IMR-90 (cell line): ENCODE results near the gene EML5. TPM values are rescaled to one million over a fixed set of nuclear protein-coding genes. Genes with fewer than 3 reads are reported as not detected.

Source experiments
- ATAC-seq: fragments of 200-7000 bp; cut with Tn5 transposase; 2 replicates; pipeline ENCODE4 v1.9.1; 2020; ENCODE audit warnings: low read depth, mild to moderate bottlenecking, moderate library complexity
- BruUV-seq: library from RNA; stranded (reverse); fragments of 400-500 nt; replicated peaks from 2 replicates; lab custom pipeline; 2021; lab: Mats Ljungman, UMichigan
- CTCF ChIA-PET: fragments of 300-600 bp; formaldehyde crosslinking; extraction: SDS; loops from one replicate; lab custom pipeline; 2021; ENCODE audit warnings: antibody characterized with exemption; lab: Yijun Ruan, JAX
- POLR2A ChIA-PET: fragments of 300-600 bp; sonication (Branson Sonifier 250); formaldehyde crosslinking; loops from one replicate; lab custom pipeline; 2022; ENCODE audit warnings: antibody characterized with exemption; ENCODE audit not compliant: unreplicated experiment; lab: Charles Lee
- DNase-seq: peaks from one replicate; pipeline ENCODE4 v3.0.0; 2013
- H2AFZ ChIP-seq: replicated peaks from 2 replicates; pipeline ENCODE3; 2013; ENCODE audit warnings: low read length, mild to moderate bottlenecking; ENCODE audit not compliant: poor library complexity
- H2AK5ac ChIP-seq: 2 replicates; pipeline ENCODE4 v1.6.1; 2013; ENCODE audit warnings: low read depth, low read length, inconsistent platforms
- H2AK9ac ChIP-seq: replicated peaks from 2 replicates; pipeline ENCODE3; 2013; ENCODE audit warnings: mild to moderate bottlenecking, low read depth, low read length, moderate library complexity; ENCODE audit not compliant: poor library complexity
- H2BK120ac ChIP-seq: 2 replicates; pipeline ENCODE4 v1.6.1; 2013; ENCODE audit warnings: low read depth, low read length, inconsistent platforms
- H2BK15ac ChIP-seq: 3 replicates; pipeline ENCODE4 v1.6.1; 2013; ENCODE audit warnings: low read depth, low read length, inconsistent platforms
- H2BK20ac ChIP-seq: 2 replicates; pipeline ENCODE4 v1.6.1; 2013; ENCODE audit warnings: low read depth, mild to moderate bottlenecking, inconsistent platforms, low read length, moderate library complexity
- H2BK5ac ChIP-seq: 2 replicates; pipeline ENCODE4 v1.6.1; 2013; ENCODE audit warnings: mild to moderate bottlenecking, low read depth, low read length, inconsistent platforms; ENCODE audit not compliant: poor library complexity, severe bottlenecking
- H3K14ac ChIP-seq: replicated peaks from 2 replicates; pipeline ENCODE4 v1.6.1; 2013; ENCODE audit warnings: low read depth, low read length, inconsistent platforms
- H3K18ac ChIP-seq: 2 replicates; pipeline ENCODE4 v1.6.1; 2013; ENCODE audit warnings: low read depth, low read length, control low read depth
- H3K23ac ChIP-seq: 2 replicates; pipeline ENCODE4 v1.6.1; 2013; ENCODE audit warnings: low read depth, low read length, inconsistent platforms
- H3K27ac ChIP-seq: 2 replicates; pipeline ENCODE4 v1.5.1; 2013; ENCODE audit warnings: mild to moderate bottlenecking, control low read depth, low read length; ENCODE audit not compliant: insufficient read depth
- H3K27me3 ChIP-seq: 2 replicates; pipeline ENCODE4 v1.6.1; 2013; ENCODE audit warnings: low read length; ENCODE audit not compliant: control insufficient read depth, insufficient read depth
- H3K36me3 ChIP-seq: 2 replicates; pipeline ENCODE4 v1.6.1; 2013; ENCODE audit warnings: low read length, mixed read lengths; ENCODE audit not compliant: control insufficient read depth, insufficient read depth
- H3K4ac ChIP-seq: 2 replicates; pipeline ENCODE4 v1.6.1; 2013; ENCODE audit warnings: low read depth, low read length, inconsistent platforms
- H3K4me1 ChIP-seq: 2 replicates; pipeline ENCODE4 v1.6.1; 2013; ENCODE audit warnings: low read length, mixed read lengths; ENCODE audit not compliant: control insufficient read depth, insufficient read depth
- H3K4me2 ChIP-seq: 2 replicates; pipeline ENCODE4 v1.6.1; 2013; ENCODE audit warnings: low read depth, mild to moderate bottlenecking, control low read depth, low read length, moderate library complexity
- H3K4me3 ChIP-seq: 2 replicates; pipeline ENCODE4 v1.5.1; 2013; ENCODE audit warnings: low read depth, mild to moderate bottlenecking, control low read depth, low read length, moderate library complexity; ENCODE audit not compliant: insufficient read depth
- H3K56ac ChIP-seq: 2 replicates; pipeline ENCODE4 v1.6.1; 2013; ENCODE audit warnings: low read length, inconsistent platforms; ENCODE audit not compliant: insufficient read depth; ENCODE audit errors: extremely low read depth
- H3K79me1 ChIP-seq, 2 experiments: 2 replicates each; pipeline ENCODE4 v1.6.1; 2013; ENCODE audit warnings: low read length in 2 of 2, inconsistent platforms in 1 of 2, low read depth in 1 of 2
- H3K9ac ChIP-seq: 2 replicates; pipeline ENCODE4 v1.6.1; 2013; ENCODE audit warnings: low read depth, low read length, control low read depth
- H3K9me1 ChIP-seq: 2 replicates; pipeline ENCODE4 v1.6.1; 2013; ENCODE audit warnings: low read length, inconsistent platforms; ENCODE audit not compliant: insufficient read depth
- H3K9me3 ChIP-seq: 2 replicates; pipeline ENCODE4 v1.6.1; 2013; ENCODE audit warnings: low read length; ENCODE audit not compliant: control insufficient read depth, insufficient read depth
- H4K20me1 ChIP-seq: 2 replicates; pipeline ENCODE4 v1.6.1; 2013; ENCODE audit warnings: low read length, inconsistent platforms; ENCODE audit not compliant: insufficient read depth
- H4K5ac ChIP-seq: 2 replicates; pipeline ENCODE4 v1.6.1; 2013; ENCODE audit warnings: mild to moderate bottlenecking, low read depth, low read length, control low read depth
- H4K8ac ChIP-seq, 2 experiments: 2 replicates each; pipeline ENCODE4 v1.6.1; 2013; ENCODE audit warnings: low read depth in 2 of 2, low read length in 2 of 2, control low read depth in 1 of 2, inconsistent platforms in 1 of 2
- H4K91ac ChIP-seq: 2 replicates; pipeline ENCODE4 v1.6.1; 2013; ENCODE audit warnings: low read depth, low read length, inconsistent platforms; ENCODE audit not compliant: insufficient read depth
- CHD1 ChIP-seq: IDR thresholded peaks from 2 replicates; pipeline ENCODE4 v1.6.1; 2012; ENCODE audit warnings: low read depth, low read length, improper control_type of control experiment
- MAZ ChIP-seq: IDR thresholded peaks from 2 replicates; pipeline ENCODE4 v1.6.1; 2012; ENCODE audit warnings: low read depth, mild to moderate bottlenecking, low read length, improper control_type of control experiment, moderate library complexity, borderline replicate concordance
- POLR2A ChIP-seq: IDR thresholded peaks from 2 replicates; pipeline ENCODE4 v1.6.1; 2012; ENCODE audit warnings: mild to moderate bottlenecking, low read depth, low read length
- WGBS, 2 experiments: methylation state at CpG; one replicate each; pipeline versions ENCODE4 v1.1.5 to v1.1.7; 2013; ENCODE audit warnings: missing lambda C conversion rate in 2 of 2; ENCODE audit not compliant: insufficient read length in 1 of 2; ENCODE audit errors: extremely low coverage in 2 of 2; 5-methylcytosine and 5-hydroxymethylcytosine counted together
- dilution Hi-C: fragments of 300-500 bp; cut with HindIII; formaldehyde crosslinking; loops from one replicate; pipeline ENCODE4 v1.14.3; 2018; ENCODE audit warnings: low sequenced_read_pairs; ENCODE audit not compliant: unreplicated experiment
- in situ Hi-C: fragments of 300-500 bp; cut with MboI; formaldehyde crosslinking; loops from 3 replicates; pipeline ENCODE4 v1.14.3; 2019; ENCODE audit warnings: low sequenced_read_pairs, inconsistent platforms, mixed read lengths
- intact Hi-C: fragments of 100-400 bp; cut with micrococcal nuclease; formaldehyde crosslinking; loops from 2 replicates; pipeline ENCODE4 v1.10.0; 2022
- polyA plus RNA-seq, 3 experiments: library from polyadenylated mRNA; depleted of rRNA; stranded (reverse); fragments of >200 nt; gene quantifications; 2 replicates each; pipeline ENCODE4 v1.2.3, GENCODE V29; 2012; ENCODE audit warnings: low replicate concordance in 1 of 3
- total RNA-seq: library from RNA; depleted of rRNA; stranded (reverse); fragments of >200 nt; gene quantifications from 2 replicates; pipeline ENCODE4 v1.2.3, GENCODE V29; 2012

The EML5 gene
- total and polyA plus RNA-seq, 2 of the 4 experiments (the other 2 are of a cell fraction): 8.1 to 22.2 TPM

DNA sequence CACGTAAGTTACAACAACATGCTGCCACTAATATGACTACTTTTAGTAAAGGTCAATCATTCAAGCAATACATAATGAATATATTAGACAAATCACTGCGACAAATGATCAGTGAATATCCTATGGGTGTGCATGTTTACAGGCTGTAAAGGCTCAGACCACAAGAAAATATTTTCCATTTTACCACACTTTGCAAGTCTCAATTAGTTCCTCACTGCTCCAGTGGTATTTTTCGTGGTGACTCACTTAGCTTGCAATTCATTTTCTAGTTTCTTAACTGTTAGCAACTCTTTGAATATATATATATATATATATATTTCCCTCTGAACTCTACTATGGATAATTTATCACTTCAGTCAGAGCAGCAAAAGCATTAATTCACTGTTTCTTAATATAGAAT is 96.9 kb downstream of the EML5 start:
- Histone ChIP-seq H2BK120ac (no peak overlapping the region), H3K18ac (no peak overlapping the region), H3K4me3 (no peak overlapping the region), H3K27me3 (no peaks in the 10 kb centered on the region), H3K79me1 (no peaks in the 10 kb centered on the region), H2BK5ac (no peak overlapping the region), H3K56ac (no peak overlapping the region), H4K20me1 (no peaks in the 10 kb centered on the region), H3K9me1 (no peaks in the 10 kb centered on the region), H4K91ac (no peak overlapping the region), H3K9me3 (no peaks in the 10 kb centered on the region), H3K4ac (no peak overlapping the region), H3K4me1 (no peaks in the 10 kb centered on the region), H3K36me3 (no peaks in the 10 kb centered on the region), H2BK15ac (no peak overlapping the region), H2AK5ac (no peak overlapping the region), H3K4me2 (no peak overlapping the region), H3K9ac (no peak overlapping the region), H2AFZ (no peak overlapping the region), H4K8ac (no peak overlapping the region), H3K23ac (no peak overlapping the region), H2AK9ac (no peak overlapping the region), H4K5ac (no peak overlapping the region), H3K27ac (no peak overlapping the region), H2BK20ac (no peak overlapping the region), H3K14ac (no peak overlapping the region)
- no TSS peak for BruUV-seq
- dilution Hi-C loops: no loop called here
- in situ Hi-C loops: no loop called here
- CTCF ChIA-PET: interaction anchor here (0.7 to 1.2 kb wide), 2 partner anchors 9 to 17 kb away, joined by 3 to 4 read pairs; no protein-coding TSS in a partner anchor
- WGBS, 2 experiments: no CpG with 5 or more reads among the region's 3 CpGs
- ATAC-seq (peak; percentile 51), DNase-seq (peak; percentile 30)
- intact Hi-C loops: no loop called here
- POLR2A ChIA-PET: no interaction called here
- TF ChIP-seq MAZ (no peak), POLR2A (no peak), CHD1 (no peak)
